ENCODE data around the gene SH2D3C.
A peak's percentile ranks its signal among the peaks of the same experiment; 100 is the strongest.

SH2D3C gene

GRCh38 chr9:127715470-127716337 is 62.8 kb downstream of the SH2D3C start, which contains the start of the genes PTRH1 and TTC16:
Gene PTRH1, minus strand, starts transcription at chr9:127715663. Its CDS starts 24 bp downstream, at chr9:127715639.
Gene TTC16, plus strand, starts transcription at chr9:127716079. Its CDS starts 67 bp downstream, at chr9:127716146.
- peak; percentile 95 for DNase-seq (ENCODE audit: low read depth)

- no peak for DNase-seq (ENCODE audit: low read depth)
These were observed 63.5 kb downstream of the SH2D3C start for GRCh38 chr9:127714951-127715469.

DNA sequence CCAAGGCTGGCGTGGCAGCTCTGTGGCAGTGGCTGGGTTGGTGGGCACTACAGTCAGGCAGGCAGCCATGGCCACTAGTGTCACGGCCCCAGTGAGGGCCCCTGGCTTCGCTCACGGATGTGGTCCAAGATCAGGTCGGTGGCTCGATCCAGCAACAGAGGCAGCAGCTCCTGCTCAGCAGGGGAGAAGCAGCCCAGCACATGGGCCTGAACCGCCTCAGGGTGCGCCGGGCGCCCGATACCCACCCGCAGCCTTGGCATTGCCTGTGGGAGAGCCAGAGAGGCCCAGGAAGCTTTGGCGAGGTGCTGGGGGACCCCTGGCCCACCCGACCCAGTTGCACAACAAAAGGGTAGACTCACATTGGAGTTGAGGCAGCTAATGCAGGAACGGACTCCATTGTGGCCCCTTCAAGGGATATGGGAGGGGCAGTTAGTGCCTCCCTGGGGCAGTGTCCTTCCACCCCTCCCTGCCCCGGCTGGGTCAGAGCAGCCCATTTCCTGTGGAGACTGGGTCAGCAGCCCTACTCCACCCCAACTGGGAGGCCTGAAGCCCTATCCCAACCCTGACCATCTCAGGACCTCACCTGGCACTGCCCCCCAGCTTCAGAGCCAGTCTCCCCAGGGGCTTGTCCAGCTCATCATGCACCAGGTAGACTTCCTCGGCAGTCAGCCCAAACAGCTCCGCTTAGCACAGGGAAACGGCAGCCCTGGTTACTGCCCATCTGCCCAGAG is 64.3 kb downstream of the SH2D3C start:
- no peak for DNase-seq (ENCODE audit: low read depth)

DNA sequence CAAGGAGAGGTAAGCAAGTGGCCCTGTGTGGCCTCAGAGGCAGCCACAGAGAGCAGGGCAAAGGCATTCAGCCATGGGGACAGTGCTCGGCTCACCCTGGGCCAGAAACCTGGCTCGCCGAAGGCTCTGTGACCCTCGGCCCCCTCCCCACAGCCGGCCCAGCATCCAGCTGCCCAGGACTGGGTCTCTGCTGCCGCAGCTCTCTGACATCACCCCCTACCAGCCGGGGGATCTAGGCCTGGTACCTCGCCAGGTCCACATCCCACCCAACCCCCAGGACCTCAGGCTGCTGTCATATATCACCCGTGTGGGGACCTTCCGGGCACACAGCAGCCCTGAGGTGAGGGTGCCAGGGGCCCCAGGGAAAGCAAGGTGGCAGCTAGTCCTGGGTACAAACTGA is 65.6 kb downstream of the SH2D3C start:
- no peak for DNase-seq (ENCODE audit: low read depth)

DNA sequence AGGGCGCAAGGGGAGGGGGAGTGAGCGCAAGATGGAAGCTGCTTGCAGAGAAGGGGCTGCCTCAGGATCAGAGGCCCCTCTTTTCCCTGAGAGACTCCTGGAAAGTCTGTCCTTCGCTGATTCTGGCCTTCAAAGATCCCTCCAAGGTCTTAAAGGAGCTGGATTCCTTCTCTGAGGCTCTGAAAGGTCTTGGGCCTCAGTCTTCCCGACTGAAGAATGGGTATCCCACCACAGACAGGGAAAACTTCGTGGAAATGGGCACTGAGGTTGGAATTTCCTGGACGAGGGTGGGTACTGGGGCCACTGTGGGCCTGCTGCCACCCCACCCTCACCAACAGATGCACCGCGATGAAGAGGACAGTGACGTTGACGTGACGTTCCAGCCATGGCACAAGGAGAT is 66.1 kb downstream of the SH2D3C start:
- DNase-seq (ENCODE audit: low read depth): no peak

GRCh38 chr9:127711831-127712274 is 66.6 kb downstream of the SH2D3C start:
- DNase-seq (ENCODE audit: low read depth): no peak

DNA sequence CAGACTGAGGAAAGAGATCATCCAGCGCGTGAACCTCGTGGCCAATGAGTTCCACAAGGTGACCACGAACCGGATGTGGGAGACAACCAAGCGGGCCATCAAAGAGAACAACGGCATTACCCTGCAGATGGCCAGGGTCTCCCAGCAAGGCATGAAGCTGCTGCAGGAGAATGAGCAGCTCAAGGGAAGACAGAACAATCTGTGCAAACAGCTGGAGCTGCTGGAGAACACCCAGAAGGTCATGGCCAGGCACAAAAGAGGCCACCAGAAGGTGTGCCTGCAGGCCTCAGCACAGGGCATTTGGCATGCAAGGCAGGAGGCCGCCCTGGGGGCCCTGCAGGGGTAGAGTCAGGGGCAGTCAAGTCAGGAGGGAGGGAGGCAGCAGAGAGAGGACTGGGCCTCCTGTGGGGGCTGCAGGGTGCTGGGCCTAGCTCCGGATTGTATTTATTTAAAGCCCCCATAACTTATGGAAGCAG is 67.2 kb downstream of the SH2D3C start:
- no peak for DNase-seq (ENCODE audit: low read depth)

DNA sequence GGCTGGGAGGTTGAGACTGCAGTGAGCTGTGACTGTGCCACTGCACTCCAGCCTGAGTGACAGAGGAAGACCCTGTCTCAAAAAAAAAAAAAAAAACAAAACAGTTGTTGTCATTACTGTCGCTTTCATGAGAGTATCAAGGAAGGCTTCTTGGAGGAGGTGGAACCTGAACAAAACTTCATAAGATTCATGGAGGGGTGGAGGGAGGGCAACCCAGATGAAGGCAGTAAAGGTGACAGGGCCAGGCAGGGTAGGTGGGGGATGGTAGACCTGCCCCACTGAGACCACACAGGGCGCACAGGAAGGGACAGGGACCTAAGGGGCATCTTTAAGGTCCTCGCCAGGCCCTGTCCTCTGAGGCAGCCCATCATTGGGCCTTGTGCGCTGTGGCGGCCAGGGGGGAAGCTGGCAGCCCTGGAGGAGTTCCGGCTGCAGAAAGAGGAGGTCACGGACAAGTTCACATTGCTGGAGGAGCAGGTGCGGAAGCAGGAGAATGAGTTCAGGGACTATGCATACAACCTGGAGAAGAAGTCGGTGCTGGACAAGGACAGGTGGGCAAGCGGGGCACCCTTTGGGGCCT is 68.2 kb downstream of the SH2D3C start:
- no peak for DNase-seq (ENCODE audit: low read depth)

GRCh38 chr9:127708952-127709587 is 69.4 kb downstream of the SH2D3C start:
- no peak for DNase-seq (ENCODE audit: low read depth)

DNA sequence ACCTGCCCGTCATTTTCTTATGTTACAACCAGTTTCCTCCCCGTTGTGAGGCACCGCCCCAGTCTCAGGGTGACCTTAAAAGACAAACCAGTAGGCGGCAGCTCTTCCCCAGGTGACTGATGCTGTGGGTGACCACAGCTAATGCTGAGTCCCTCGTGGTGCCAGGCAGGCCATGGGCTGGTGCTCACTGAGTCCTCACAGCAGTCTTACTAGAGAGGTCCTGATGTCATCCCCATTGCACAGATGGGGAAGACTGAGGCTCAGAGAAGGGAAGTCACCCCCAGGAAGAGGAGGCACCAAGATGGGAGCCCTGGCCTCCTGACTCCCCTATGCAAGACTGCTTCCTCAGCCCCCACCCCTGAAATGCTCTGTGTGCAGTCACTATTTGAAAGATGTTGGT is 70.7 kb downstream of the SH2D3C start:
- DNase-seq (ENCODE audit: low read depth): peak; percentile 17

GRCh38 chr9:127706836-127707241 is 71.6 kb downstream of the SH2D3C start, which contains the start of gene CFAP157:
Gene CFAP157, plus strand, starts transcription at chr9:127706988. Its CDS starts 44 bp downstream, at chr9:127707032.
- DNase-seq (ENCODE audit: low read depth): no peak

DNA sequence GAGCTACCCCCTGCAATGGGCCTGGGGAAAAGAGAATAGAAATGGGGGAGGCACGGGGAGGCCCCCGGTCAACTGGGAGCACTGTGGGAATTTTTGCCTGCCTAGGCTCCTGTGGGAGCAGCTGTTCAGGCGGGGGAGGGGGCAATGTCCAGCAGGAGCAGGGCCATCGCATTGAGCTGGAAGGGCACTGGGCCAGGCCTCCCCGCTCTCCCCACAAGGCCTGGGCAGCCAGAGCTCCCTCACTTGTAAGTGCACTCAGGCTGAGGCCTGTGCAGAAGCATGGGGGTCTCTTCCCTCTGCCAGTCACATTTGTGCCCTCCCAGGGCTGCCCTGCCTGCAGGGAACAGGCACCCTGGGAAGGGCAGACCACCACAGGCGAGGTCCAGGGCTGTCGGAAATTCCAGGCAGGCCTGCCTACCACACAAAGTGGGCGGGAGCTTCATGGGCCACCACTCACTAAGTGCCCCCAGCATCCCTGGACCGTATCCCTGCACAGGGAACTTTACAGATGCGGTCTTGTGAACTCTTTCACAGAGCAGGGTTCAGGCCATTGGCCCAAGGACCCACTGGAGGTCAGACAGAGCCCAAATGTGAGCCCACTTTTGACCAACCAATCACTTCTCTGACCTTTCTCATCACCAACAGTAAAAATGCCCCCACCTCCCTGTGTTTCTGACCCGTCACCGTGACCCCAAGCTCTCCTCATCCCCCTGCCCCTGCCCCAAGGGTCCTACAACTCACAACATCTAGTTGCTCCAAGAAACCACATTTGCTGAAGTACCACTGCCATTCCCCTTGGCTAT is 72.7 kb downstream of the SH2D3C start:
- no peak for DNase-seq (ENCODE audit: low read depth)

DNA sequence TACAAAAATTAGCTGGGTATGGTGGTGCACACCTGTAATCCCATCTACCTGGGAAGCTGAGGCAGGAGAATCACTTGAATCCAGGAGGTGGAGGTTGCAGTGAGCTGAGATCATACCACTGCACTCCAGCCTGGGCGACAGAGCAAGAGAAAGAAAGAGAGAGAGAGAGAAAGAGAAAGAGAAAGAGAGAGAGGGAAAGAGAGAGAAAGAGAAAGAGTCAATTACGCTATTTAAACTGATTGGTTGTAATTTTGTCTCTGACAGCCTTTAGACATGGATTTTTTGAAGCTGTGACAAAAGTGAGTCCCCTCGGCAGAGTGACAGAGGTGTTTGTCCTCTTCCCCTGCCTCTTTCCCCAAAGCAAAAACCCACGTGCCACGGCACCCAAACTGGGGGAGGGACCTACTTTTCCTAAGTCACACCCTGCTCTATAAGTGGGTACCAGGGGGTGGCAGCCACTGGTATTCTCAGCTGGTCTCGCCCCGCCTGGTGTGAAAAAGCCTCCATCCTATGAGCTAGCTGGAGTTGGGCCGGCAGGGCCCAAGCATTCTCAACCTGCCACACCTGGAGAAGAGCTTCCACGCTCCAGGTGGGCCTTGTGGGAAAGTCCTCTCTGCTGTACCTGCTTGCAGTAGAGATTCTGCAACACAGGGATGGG is 75.0 kb downstream of the SH2D3C start:
- DNase-seq (ENCODE audit: low read depth): no peak

DNA sequence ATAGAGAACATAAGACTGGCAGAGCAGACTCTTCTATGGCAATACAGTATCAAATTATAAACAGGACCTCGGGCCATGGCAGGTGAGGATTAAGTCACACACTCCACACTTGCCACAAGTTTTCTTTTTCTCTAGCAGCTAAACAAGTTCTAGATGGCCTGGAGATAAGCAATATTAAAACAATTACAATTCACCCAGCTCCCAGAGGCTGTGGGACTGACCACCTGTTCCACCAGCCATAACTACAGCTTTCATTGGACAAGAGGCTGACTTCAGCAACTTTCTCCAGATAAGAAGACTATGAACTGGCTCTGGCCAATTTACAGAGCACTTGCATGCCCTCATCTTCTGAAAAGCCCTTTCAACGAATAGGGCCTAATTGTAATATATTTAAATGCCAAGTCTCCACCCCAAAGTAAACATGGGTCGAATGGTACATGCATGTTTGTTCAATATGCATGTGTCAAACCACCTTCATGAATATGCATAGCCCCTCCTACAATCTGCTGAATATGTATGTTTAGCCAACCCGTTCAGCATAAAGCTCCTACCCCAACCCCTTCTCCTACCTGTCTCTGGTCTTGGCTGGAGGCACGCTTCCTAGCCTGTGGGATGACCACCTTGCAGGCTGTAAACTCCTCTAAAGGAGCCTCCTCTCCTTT is 77.7 kb downstream of the SH2D3C start:
- DNase-seq (ENCODE audit: low read depth): no peak

- no peak for DNase-seq (ENCODE audit: low read depth)
These were observed 78.3 kb downstream of the SH2D3C start for GRCh38 chr9:127700140-127700539.

GRCh38 chr9:127698985-127699670 is 79.3 kb downstream of the SH2D3C start:
- peak; percentile 82 for DNase-seq (ENCODE audit: low read depth)

- DNase-seq (ENCODE audit: low read depth): no peak
These were observed 80.1 kb downstream of the SH2D3C start for GRCh38 chr9:127698386-127698785.

DNA sequence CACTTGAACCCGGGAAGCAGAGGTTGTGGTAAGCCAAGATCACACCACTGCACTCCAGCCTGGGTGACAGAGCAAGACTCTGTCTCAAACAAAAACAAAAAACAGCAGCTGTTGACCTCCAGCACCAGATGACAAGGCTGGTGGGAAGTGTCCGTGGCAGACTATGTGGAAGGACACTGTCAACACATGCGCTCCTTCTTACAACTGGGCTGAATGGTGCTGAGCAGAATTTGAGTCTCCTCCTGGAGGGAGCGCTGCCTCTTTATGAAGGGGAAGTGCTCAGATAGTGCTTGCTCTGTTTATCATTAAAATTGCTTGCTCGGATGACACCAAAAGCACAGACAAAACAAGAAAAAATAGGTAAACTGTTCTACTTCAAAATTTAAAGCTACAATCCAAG is 80.9 kb downstream of the SH2D3C start:
- DNase-seq (ENCODE audit: low read depth): no peak

Data from activated gamma-delta T cell treated with anti-CD3 and anti-CD28 coated beads, Interleukin-2, amount 50 U/mL, for 16 hours (primary cell).